HEK293 (cell line): ENCODE measurements around the gene GRM2.

Experiments used
- AEBP2 ChIP-seq: fragments of 450-650 bp; formaldehyde crosslinking; IDR thresholded peaks from 2 replicates; pipeline ENCODE4 v1.5.1; 2016; ENCODE audit warnings: missing biosample characterization, missing genetic modification characterization, borderline replicate concordance
- KLF9 ChIP-seq: fragments of 450-650 bp; formaldehyde crosslinking; IDR thresholded peaks from 2 replicates; pipeline ENCODE4 v1.5.1; 2016; ENCODE audit warnings: missing biosample characterization, missing genetic modification characterization, low read depth
- SETDB1 ChIP-seq: IDR thresholded peaks from one replicate; pipeline ENCODE4 v1.6.1; 2017; ENCODE audit warnings: mild to moderate bottlenecking, low read length, moderate library complexity, mixed read lengths; ENCODE audit not compliant: insufficient read length
- SP2 ChIP-seq: fragments of 450-650 bp; formaldehyde crosslinking; IDR thresholded peaks from 2 replicates; pipeline ENCODE4 v1.5.1; 2016; ENCODE audit warnings: missing biosample characterization, missing genetic modification characterization
- SP3 ChIP-seq: fragments of 450-650 bp; formaldehyde crosslinking; IDR thresholded peaks from 2 replicates; pipeline ENCODE4 v1.5.1; 2016; ENCODE audit warnings: missing biosample characterization, missing genetic modification characterization
- YY1 ChIP-seq: fragments of 450-650 bp; formaldehyde crosslinking; IDR thresholded peaks from 2 replicates; pipeline ENCODE4 v1.5.1; 2018; ENCODE audit warnings: missing biosample characterization, missing genetic modification characterization
- ZBTB20 ChIP-seq: fragments of 450-650 bp; formaldehyde crosslinking; IDR thresholded peaks from 2 replicates; pipeline ENCODE4 v1.5.1; 2016; ENCODE audit warnings: missing biosample characterization, missing genetic modification characterization
- ZBTB26 ChIP-seq: fragments of 450-650 bp; formaldehyde crosslinking; optimal IDR thresholded peaks from 2 replicates; pipeline ENCODE3; 2016; ENCODE audit warnings: missing biosample characterization, mild to moderate bottlenecking, missing genetic modification characterization
- ZBTB6 ChIP-seq: fragments of 450-650 bp; formaldehyde crosslinking; IDR thresholded peaks from 2 replicates; pipeline ENCODE4 v1.5.1; 2017; ENCODE audit warnings: missing biosample characterization, missing genetic modification characterization
- ZFP37 ChIP-seq: fragments of 450-650 bp; formaldehyde crosslinking; IDR thresholded peaks from 2 replicates; pipeline ENCODE4 v1.5.1; 2016; ENCODE audit warnings: missing biosample characterization, missing genetic modification characterization
- ZNF24 ChIP-seq: fragments of 450-650 bp; formaldehyde crosslinking; IDR thresholded peaks from 2 replicates; pipeline ENCODE4 v1.5.1; 2016; ENCODE audit warnings: missing biosample characterization, missing genetic modification characterization
- ZNF248 ChIP-seq: fragments of 450-650 bp; formaldehyde crosslinking; IDR thresholded peaks from 2 replicates; pipeline ENCODE4 v1.5.1; 2017; ENCODE audit warnings: missing biosample characterization, missing genetic modification characterization
- ZNF335 ChIP-seq: fragments of 450-650 bp; formaldehyde crosslinking; conservative IDR thresholded peaks from 2 replicates; pipeline ENCODE4 v1.5.1; 2016; ENCODE audit warnings: missing biosample characterization, missing genetic modification characterization
- ZNF341 ChIP-seq: fragments of 450-650 bp; formaldehyde crosslinking; IDR thresholded peaks from 2 replicates; pipeline ENCODE4; 2016; ENCODE audit warnings: low read depth, missing biosample characterization, missing genetic modification characterization
- ZNF529 ChIP-seq: fragments of 450-650 bp; formaldehyde crosslinking; IDR thresholded peaks from 2 replicates; pipeline ENCODE4 v1.5.1; 2017; ENCODE audit warnings: missing genetic modification characterization, missing biosample characterization; ENCODE audit not compliant: insufficient replicate concordance
- ZNF624 ChIP-seq: fragments of 450-650 bp; formaldehyde crosslinking; IDR thresholded peaks from 2 replicates; pipeline ENCODE4 v1.5.1; 2017; ENCODE audit warnings: missing biosample characterization, missing genetic modification characterization
- ZNF629 ChIP-seq: fragments of 450-650 bp; formaldehyde crosslinking; IDR thresholded peaks from 2 replicates; pipeline ENCODE4 v1.5.1; 2017; ENCODE audit warnings: missing biosample characterization, missing genetic modification characterization
- ZNF692 ChIP-seq: fragments of 450-650 bp; formaldehyde crosslinking; IDR thresholded peaks from 2 replicates; pipeline ENCODE4 v1.5.1; 2016; ENCODE audit warnings: missing biosample characterization, missing genetic modification characterization
- ZNF76 ChIP-seq: fragments of 450-650 bp; formaldehyde crosslinking; IDR thresholded peaks from 2 replicates; pipeline ENCODE4; 2016; ENCODE audit warnings: low read depth, missing biosample characterization, missing genetic modification characterization, borderline replicate concordance
- ZNF785 ChIP-seq: fragments of 450-650 bp; formaldehyde crosslinking; IDR thresholded peaks from 2 replicates; pipeline ENCODE4 v1.5.1; 2016; ENCODE audit warnings: missing biosample characterization, missing genetic modification characterization
- ZSCAN18 ChIP-seq: fragments of 450-650 bp; formaldehyde crosslinking; IDR thresholded peaks from 2 replicates; pipeline ENCODE4 v1.5.1; 2016; ENCODE audit warnings: missing biosample characterization, missing genetic modification characterization
- TF ChIP-seq, protein P1 (sequence below): fragments of 450-650 bp; formaldehyde crosslinking; IDR thresholded peaks from 2 replicates; pipeline ENCODE4 v1.5.1; 2017; ENCODE audit warnings: missing biosample characterization, mild to moderate bottlenecking, missing genetic modification characterization, moderate library complexity

Gene GRM2

DNA sequence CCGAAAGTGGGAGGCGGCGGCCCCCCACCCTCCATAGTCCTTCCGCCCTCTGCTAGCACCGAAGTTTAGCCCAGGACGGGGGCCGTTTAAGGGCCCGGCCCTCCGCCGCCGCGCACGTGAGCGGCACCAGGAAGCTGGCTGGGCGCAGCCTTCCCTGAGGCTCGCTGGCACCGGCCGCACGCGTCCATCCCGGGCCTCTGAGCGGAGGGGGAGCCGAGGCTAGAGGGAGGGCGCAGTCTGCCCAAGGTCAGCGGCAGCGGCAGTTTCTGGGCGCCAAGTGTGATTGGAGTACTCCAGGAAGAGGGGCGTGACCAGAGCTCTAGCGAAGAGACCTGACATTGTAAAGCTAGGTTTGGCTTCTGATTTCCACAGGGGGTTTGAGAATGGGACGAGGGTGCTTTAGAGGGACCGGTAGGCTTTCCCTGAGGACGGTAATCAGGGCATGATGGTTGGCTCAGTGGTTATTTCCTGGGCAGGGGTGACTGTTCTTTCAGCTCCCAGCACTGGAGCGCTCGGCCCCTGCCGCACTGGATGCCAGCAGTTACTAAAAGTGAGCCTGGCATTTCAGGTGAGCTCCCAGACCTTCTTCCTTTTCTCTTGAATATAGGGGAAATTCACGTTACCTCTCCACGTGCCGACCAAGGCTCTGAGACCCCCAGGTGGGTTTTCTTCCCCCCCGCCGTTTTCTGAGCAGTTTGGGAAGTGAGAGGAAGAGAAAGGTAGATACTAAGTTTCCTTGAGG, 35.0 kb upstream of the GRM2 start (continued):
- TF ChIP-seq ZBTB20 (tag by site-specific recombination) (peak; percentile 78), ZNF335 (tag by site-specific recombination) (peak; percentile 47; the same call in 1 of the 2 replicates), SP2 (peak; percentile 80), SETDB1 (no peak), ZNF692 (0 out of 2 replicates have a peak, but pooled peaks have one; percentile 5), ZNF529 (tag by site-specific recombination) (no peak), SP3 (tag by site-specific recombination) (peak; percentile 48; the same call in 1 of the 2 replicates), ZNF76 (tag by site-specific recombination) (no peak), ZNF624 (tag by site-specific recombination) (no peak), ZBTB6 (no peak), ZNF248 (tag by site-specific recombination) (no peak), AEBP2 (tag by site-specific recombination) (no peak), ZNF785 (no peak), ZNF629 (tag by site-specific recombination) (peak; percentile 23; the same call in 1 of the 2 replicates), ZSCAN18 (tag by site-specific recombination) (no peak), ZNF24 (peak; percentile 30; the same call in 1 of the 2 replicates), ZFP37 (tag by site-specific recombination) (0 out of 2 replicates have a peak, but pooled peaks have one; percentile 4), ZNF341 (tag by site-specific recombination) (peak; percentile 35), YY1 (tag by site-specific recombination) (no peak), ZBTB26 (tag by site-specific recombination) (peak; percentile 52), KLF9 (tag by site-specific recombination) (peak; percentile 53; the same call in 1 of the 2 replicates)
- TF ChIP-seq, protein P1, sequence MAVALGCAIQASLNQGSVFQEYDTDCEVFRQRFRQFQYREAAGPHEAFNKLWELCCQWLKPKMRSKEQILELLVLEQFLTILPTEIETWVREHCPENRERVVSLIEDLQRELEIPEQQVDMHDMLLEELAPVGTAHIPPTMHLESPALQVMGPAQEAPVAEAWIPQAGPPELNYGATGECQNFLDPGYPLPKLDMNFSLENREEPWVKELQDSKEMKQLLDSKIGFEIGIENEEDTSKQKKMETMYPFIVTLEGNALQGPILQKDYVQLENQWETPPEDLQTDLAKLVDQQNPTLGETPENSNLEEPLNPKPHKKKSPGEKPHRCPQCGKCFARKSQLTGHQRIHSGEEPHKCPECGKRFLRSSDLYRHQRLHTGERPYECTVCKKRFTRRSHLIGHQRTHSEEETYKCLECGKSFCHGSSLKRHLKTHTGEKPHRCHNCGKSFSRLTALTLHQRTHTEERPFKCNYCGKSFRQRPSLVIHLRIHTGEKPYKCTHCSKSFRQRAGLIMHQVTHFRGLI, result peak; percentile 95
